ENCODE results near the gene MLXIPL.
"Not testable (repeated sequence)": the region's sequence is repeated elsewhere in the genome, so short reads cannot be mapped to it uniquely, and the experiment has no call there.

MLXIPL gene

DNA sequence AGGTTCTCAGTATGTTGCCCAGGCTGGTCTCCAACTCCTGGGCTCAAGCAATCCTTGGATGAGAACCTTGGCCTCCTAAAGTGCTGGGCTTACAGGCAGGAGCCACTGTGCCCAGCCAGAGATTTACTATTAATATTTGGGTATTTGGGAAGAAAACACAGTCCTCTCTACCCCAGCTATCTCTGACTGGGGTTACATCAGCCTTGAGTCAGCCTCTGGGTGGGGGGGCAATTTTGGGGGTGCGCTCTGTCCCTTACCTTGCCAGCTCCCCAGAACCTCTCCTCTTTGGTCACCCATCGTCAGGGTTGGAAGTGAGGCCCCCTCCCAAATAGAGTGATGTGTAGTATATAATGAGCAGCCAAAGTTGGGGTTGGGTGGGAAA lies 1.8 kb downstream of the MLXIPL start:
- peak overlapping the region; percentile 87 for H3K4me3 ChIP-seq (ENCODE audit: low read length)
- H3K9ac ChIP-seq (ENCODE audit: low read length) = peak overlapping the region; percentile 72
- H3K9me3 ChIP-seq (ENCODE audit: control insufficient read depth, low read length) = no peaks in the 10 kb centered on the region
- no peak for DNase-seq (ENCODE audit: low read depth)
- H3K27me3 ChIP-seq (replicated peaks; ENCODE audit: control insufficient read depth, insufficient read depth, low read length) = peaks cover 12% of the 10 kb centered on the region
- peaks cover 17% of the 10 kb centered on the region for H3K4me1 ChIP-seq (ENCODE audit: control insufficient read depth, insufficient read depth, low read length)
- H3K36me3 ChIP-seq (ENCODE audit: control insufficient read depth, insufficient read depth, low read length, severe bottlenecking) = peaks cover 10% of the 10 kb centered on the region

DNA sequence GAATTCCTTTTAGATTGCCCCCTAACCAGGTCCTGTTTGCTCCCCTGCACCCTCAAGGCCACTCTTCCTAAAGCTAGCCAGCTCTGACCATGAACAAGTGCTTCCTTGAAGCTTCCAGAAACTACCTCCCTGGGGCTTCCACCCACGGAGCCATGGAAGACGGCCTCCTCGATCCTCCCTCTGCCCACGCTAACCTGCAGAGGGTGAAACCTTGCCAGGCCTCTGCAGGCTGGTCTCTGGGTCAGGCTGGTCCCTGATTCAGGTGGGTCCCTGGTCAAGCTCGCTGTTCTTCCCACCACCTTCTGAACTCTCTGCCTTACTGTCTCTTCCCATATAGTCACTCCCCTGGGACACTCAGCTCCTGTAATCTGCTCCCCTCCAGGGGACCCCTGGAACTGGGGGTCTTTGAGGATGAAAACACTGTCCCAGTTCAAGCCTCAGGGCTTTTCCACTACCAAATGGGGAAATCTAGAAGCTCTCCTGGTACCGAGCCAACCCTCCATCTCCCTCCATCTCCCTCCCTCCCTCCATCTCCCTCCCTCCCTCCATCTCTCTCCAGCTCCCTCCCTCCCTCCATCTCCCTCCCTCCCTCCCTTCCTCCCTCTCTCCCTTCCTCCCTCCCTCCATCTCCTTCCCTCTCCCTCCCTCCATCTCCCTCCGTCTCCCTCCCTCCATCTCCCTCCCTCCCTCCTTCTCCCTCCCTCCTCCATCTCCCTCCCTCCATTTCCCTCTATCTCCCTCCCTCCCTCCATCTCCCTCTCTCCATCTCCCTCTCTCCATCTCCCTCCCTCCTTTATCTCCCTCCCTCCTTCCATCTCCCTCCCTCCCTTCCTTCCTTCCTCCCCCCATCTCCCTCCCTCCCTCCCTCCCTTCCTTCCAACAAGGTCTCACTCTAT lies 2.9 kb downstream of the MLXIPL start:
- Histone ChIP-seq H3K36me3 (ENCODE audit: control insufficient read depth, insufficient read depth, low read length, severe bottlenecking) (peaks cover 17% of the 10 kb centered on the region), H3K9me3 (ENCODE audit: control insufficient read depth, low read length) (no peaks in the 10 kb centered on the region), H3K4me3 (ENCODE audit: low read length) (no peak overlapping the region), H3K9ac (ENCODE audit: low read length) (no peak overlapping the region), H3K27me3 (replicated peaks; ENCODE audit: control insufficient read depth, insufficient read depth, low read length) (peaks cover 9% of the 10 kb centered on the region), H3K4me1 (ENCODE audit: control insufficient read depth, insufficient read depth, low read length) (peaks cover 12% of the 10 kb centered on the region)
- DNase-seq (ENCODE audit: low read depth) = no peak

DNA sequence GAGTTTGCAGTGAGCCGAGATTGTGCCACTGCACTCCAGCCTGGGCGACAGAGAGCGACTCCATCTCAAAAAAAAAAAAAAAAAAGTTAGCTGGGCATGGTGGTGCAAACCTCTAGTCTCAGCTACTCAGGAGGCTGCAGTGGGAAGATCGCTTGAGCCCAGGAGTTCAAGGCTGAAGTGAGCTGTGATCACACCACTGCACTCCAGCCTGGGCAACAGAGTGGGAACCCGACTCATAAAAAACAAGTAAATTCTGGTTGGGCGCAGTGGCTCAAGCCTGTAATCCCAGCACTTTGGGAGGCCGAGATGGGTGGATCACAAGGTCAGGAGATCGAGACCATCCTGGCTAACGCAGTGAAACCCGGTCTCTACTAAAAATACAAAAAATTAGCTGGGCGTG lies 4.9 kb downstream of the MLXIPL start:
- not testable (repeated sequence) for H3K4me3 ChIP-seq (ENCODE audit: low read length); H3K9me3 ChIP-seq (ENCODE audit: control insufficient read depth, low read length); DNase-seq (ENCODE audit: low read depth); H3K9ac ChIP-seq (ENCODE audit: low read length); H3K27me3 ChIP-seq (replicated peaks; ENCODE audit: control insufficient read depth, insufficient read depth, low read length)
- Histone ChIP-seq H3K36me3 (ENCODE audit: control insufficient read depth, insufficient read depth, low read length, severe bottlenecking) (peaks cover 24% of the 10 kb centered on the region), H3K4me1 (ENCODE audit: control insufficient read depth, insufficient read depth, low read length) (peaks cover 18% of the 10 kb centered on the region)

DNA sequence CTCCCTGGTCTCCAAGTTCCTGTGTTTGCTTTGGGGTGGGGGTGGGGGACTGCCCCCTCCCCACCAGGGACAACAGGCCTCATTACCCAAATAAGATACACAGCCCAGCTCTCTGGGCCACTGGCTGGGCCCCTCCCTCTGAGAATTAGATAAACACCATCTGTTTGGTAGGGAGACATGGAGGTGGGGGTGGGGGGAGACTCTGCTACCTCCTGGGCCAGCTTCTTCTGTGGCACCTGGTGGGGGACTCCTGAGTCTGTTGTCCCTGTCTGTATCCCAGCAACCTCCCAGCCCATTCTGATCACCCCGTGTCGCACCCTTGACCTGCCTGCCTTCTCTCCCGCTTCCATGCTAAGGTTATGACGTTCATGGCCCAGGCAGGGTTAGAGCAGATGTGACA lies 5.8 kb downstream of the MLXIPL start:
- no peak overlapping the region for H3K4me3 ChIP-seq (ENCODE audit: low read length)
- H3K9ac ChIP-seq (ENCODE audit: low read length) = no peak overlapping the region
- peaks cover 31% of the 10 kb centered on the region for H3K36me3 ChIP-seq (ENCODE audit: control insufficient read depth, insufficient read depth, low read length, severe bottlenecking)
- no peaks in the 10 kb centered on the region for H3K9me3 ChIP-seq (ENCODE audit: control insufficient read depth, low read length)
- DNase-seq (ENCODE audit: low read depth) = no peak
- peaks cover 27% of the 10 kb centered on the region for H3K4me1 ChIP-seq (ENCODE audit: control insufficient read depth, insufficient read depth, low read length)
- H3K27me3 ChIP-seq (replicated peaks; ENCODE audit: control insufficient read depth, insufficient read depth, low read length) = no peaks in the 10 kb centered on the region

DNA sequence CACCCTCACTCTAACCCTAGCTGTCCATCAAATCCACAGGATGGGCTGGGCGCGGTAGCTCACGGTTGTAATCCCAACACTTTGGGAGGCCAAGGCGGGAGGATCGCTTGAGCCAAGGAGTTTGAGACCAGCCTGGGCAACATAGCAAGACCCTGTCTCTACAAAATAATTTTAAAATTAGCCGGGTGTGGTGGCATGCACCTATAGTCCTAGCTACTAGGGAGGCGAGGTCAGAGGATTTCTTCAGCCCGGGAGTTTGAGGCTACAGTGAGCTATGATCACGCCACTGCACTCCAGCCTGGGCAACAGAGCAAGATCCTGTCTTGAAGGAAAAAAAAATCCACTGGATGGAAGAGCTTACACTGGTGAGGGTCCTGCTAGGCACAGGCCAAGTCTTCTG lies 6.8 kb downstream of the MLXIPL start:
- not testable (repeated sequence) for DNase-seq (ENCODE audit: low read depth); H3K9me3 ChIP-seq (ENCODE audit: control insufficient read depth, low read length); H3K9ac ChIP-seq (ENCODE audit: low read length); H3K27me3 ChIP-seq (replicated peaks; ENCODE audit: control insufficient read depth, insufficient read depth, low read length); H3K4me3 ChIP-seq (ENCODE audit: low read length)
- peaks cover 31% of the 10 kb centered on the region for H3K4me1 ChIP-seq (ENCODE audit: control insufficient read depth, insufficient read depth, low read length)
- peaks cover 35% of the 10 kb centered on the region for H3K36me3 ChIP-seq (ENCODE audit: control insufficient read depth, insufficient read depth, low read length, severe bottlenecking)

DNA sequence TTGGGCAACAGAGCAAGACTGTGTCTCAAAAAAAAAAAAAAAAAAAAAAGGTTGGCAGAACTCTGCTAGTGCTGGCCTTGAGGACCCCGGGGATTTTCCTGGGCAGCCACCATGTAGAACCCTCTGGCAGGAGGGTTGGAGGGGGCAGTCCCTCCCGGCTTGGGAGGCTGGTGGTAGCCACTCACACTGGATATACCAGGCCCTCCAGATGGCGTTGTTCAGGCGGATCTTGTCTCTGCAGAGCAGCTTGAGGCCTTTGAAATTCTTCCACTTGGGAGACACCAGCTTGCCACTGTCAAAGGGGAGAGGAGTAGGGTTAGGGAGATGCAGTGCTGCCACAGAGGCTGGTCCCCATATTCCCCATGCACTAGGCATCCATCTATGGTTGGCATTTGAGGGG lies 8.4 kb downstream of the MLXIPL start:
- no peaks in the 10 kb centered on the region for H3K27me3 ChIP-seq (replicated peaks; ENCODE audit: control insufficient read depth, insufficient read depth, low read length)
- H3K9me3 ChIP-seq (ENCODE audit: control insufficient read depth, low read length) = no peaks in the 10 kb centered on the region
- no peak overlapping the region for H3K9ac ChIP-seq (ENCODE audit: low read length)
- H3K4me3 ChIP-seq (ENCODE audit: low read length) = no peak overlapping the region
- H3K4me1 ChIP-seq (ENCODE audit: control insufficient read depth, insufficient read depth, low read length) = peaks cover 25% of the 10 kb centered on the region
- peak; percentile 44 for DNase-seq (ENCODE audit: low read depth)
- H3K36me3 ChIP-seq (ENCODE audit: control insufficient read depth, insufficient read depth, low read length, severe bottlenecking) = peaks cover 40% of the 10 kb centered on the region

DNA sequence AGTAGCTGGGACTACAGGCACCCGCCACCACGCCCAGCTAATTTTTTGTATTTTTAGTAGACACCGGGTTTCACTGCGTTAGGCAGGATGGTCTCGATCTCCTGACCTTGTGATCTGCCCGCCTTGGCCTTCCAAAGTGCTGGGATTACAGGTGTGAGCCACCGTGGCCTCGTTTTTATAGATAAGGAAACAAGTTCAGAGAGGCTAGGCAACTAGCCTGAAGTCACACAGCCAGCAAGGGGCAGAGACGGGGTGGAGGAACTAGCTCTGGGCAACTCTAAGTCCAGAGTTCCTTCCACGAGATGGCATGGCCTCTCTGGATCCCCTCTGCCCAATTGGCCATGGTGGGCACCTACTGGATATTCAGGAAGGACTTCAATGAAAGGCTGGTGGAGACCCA lies 9.4 kb downstream of the MLXIPL start:
- not testable (repeated sequence) for H3K4me3 ChIP-seq (ENCODE audit: low read length); H3K9ac ChIP-seq (ENCODE audit: low read length); H3K27me3 ChIP-seq (replicated peaks; ENCODE audit: control insufficient read depth, insufficient read depth, low read length); DNase-seq (ENCODE audit: low read depth); H3K9me3 ChIP-seq (ENCODE audit: control insufficient read depth, low read length)
- H3K4me1 ChIP-seq (ENCODE audit: control insufficient read depth, insufficient read depth, low read length) = peaks cover 25% of the 10 kb centered on the region
- peaks cover 43% of the 10 kb centered on the region for H3K36me3 ChIP-seq (ENCODE audit: control insufficient read depth, insufficient read depth, low read length, severe bottlenecking)

DNA sequence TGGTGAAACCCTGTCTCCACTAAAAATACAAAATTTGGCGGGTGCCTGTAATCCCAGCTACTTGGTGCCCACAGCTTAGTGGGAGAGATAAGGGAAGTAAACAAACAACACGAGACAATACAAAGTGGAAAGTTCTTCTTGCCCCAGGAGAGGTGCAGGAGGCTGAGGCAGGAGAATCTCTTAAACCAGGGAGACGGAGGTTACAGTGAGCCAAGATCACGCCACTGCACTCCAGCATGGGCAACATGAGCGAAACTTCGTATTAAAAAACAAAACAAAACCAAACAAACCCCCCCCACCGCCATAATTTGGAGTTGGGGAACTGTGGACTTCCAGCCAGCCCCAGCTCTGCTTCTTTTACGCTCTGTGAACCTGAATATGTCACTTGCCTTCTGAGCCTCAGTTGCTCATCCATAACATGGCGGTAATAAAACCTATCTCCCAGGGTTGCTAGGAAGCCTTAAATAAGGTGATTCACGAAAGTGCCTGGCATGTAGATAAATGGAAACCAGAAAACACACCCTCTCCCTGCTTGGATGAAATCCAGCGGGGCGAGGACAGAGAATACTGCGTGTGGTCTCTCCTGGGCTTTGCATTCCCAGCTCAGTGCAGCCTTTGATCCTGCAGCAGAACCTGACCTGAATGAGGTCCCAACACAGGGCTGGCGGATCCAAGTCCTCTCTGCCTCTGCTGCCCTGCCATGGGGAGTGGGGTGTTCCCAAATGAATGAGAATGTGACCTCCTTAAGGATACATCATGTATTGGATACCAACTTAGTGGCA lies 10.2 kb downstream of the MLXIPL start:
- DNase-seq (ENCODE audit: low read depth) = no peak
- no peaks in the 10 kb centered on the region for H3K9me3 ChIP-seq (ENCODE audit: control insufficient read depth, low read length)
- peaks cover 25% of the 10 kb centered on the region for H3K4me1 ChIP-seq (ENCODE audit: control insufficient read depth, insufficient read depth, low read length)
- H3K9ac ChIP-seq (ENCODE audit: low read length) = no peak overlapping the region
- no peaks in the 10 kb centered on the region for H3K27me3 ChIP-seq (replicated peaks; ENCODE audit: control insufficient read depth, insufficient read depth, low read length)
- peaks cover 50% of the 10 kb centered on the region for H3K36me3 ChIP-seq (ENCODE audit: control insufficient read depth, insufficient read depth, low read length, severe bottlenecking)
- H3K4me3 ChIP-seq (ENCODE audit: low read length) = no peak overlapping the region

DNA sequence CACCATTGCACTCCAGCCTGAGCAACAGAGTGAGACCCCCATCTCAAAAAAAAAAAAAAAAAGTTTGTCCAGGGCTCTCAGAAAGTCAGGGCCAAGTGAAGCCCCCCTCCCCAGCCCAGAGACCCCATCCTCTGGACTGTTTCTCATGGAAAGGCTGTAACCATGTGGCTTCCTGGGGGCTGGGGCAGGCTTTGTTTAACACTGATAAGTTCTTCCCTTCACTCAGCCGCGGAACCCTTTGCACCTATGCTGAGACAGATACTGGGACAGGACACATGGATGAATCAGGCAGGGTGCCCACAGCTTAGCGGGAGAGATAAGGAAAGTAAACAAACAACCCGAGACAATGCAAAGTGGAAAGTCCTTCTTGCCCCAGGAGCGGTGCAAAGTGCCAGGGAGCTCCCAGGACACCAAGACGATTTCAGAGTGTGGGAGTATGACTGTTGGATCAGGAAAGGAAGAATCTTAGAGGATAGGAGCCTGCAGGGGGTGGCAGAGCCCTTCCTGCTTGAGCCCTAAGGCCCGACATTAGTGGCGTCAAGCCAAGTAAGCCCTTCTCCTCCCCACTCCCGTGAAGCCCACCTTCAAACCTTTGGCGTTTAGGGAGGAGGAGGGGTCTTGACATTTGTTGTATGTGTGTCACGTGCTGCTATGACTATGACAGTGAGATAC lies 11.6 kb downstream of the MLXIPL start:
- Histone ChIP-seq H3K9me3 (ENCODE audit: control insufficient read depth, low read length) (no peaks in the 10 kb centered on the region), H3K4me3 (ENCODE audit: low read length) (peak overlapping the region; percentile 0), H3K9ac (ENCODE audit: low read length) (peak overlapping the region; percentile 12), H3K27me3 (replicated peaks; ENCODE audit: control insufficient read depth, insufficient read depth, low read length) (no peaks in the 10 kb centered on the region), H3K4me1 (ENCODE audit: control insufficient read depth, insufficient read depth, low read length) (peaks cover 32% of the 10 kb centered on the region), H3K36me3 (ENCODE audit: control insufficient read depth, insufficient read depth, low read length, severe bottlenecking) (peaks cover 41% of the 10 kb centered on the region)
- peak; percentile 37 for DNase-seq (ENCODE audit: low read depth)

DNA sequence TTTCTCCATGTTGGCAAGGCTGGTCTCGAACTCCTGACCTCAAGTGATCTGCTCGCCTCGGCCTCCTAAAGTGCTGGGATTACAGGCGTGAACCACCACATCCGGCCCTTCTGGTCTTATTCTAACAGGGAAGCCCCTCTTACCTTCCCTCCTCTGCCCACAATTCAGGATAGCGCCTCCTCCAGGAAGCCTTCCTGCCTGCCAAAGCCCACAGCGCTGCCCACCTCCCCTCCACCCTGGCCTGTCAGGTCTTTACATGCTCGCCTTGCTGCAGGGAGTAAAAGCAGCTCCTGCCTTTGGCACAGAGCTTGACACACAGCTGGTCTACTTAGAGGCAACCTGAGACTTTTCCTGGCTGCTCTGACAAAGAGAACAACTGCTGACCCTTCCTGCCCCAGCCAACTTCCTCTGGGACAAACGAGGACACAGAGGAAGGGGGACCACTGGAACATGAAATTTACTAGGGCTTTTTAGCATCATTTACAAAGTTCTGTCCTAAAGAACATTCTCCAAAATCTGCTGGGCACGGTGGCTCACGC lies 13.2 kb downstream of the MLXIPL start:
- DNase-seq (ENCODE audit: low read depth) = no peak
- no peak overlapping the region for H3K9ac ChIP-seq (ENCODE audit: low read length)
- H3K4me1 ChIP-seq (ENCODE audit: control insufficient read depth, insufficient read depth, low read length) = peaks cover 32% of the 10 kb centered on the region
- H3K4me3 ChIP-seq (ENCODE audit: low read length) = no peak overlapping the region
- no peaks in the 10 kb centered on the region for H3K27me3 ChIP-seq (replicated peaks; ENCODE audit: control insufficient read depth, insufficient read depth, low read length)
- peaks cover 36% of the 10 kb centered on the region for H3K36me3 ChIP-seq (ENCODE audit: control insufficient read depth, insufficient read depth, low read length, severe bottlenecking)
- no peaks in the 10 kb centered on the region for H3K9me3 ChIP-seq (ENCODE audit: control insufficient read depth, low read length)

DNA sequence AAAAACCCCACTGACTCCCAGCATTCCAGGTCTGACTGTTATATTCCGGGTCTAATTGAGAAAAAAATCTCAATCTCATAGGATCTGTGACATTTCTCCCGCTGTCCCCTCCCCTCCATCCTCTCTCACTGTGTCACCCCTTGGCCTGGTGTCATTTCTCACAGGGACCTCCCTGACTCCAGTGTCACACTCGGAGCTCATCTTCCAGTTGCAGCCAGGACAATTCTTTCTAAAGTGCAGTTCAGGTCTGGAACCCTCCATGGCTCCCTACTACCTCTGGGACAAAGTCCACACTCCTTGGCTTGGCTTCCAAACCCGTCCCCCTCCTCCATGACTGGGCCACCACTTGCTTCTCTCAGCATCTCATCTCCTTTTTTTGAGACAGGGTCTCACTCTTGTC lies 14.2 kb downstream of the MLXIPL start:
- H3K36me3 ChIP-seq (ENCODE audit: control insufficient read depth, insufficient read depth, low read length, severe bottlenecking) = peaks cover 41% of the 10 kb centered on the region
- H3K4me3 ChIP-seq (ENCODE audit: low read length) = no peak overlapping the region

More for the DNA sequence above, 14.2 kb downstream of the MLXIPL start:
- DNase-seq (ENCODE audit: low read depth) = no peak
- Histone ChIP-seq H3K27me3 (replicated peaks; ENCODE audit: control insufficient read depth, insufficient read depth, low read length) (no peaks in the 10 kb centered on the region), H3K4me1 (ENCODE audit: control insufficient read depth, insufficient read depth, low read length) (peaks cover 29% of the 10 kb centered on the region), H3K9me3 (ENCODE audit: control insufficient read depth, low read length) (no peaks in the 10 kb centered on the region), H3K9ac (ENCODE audit: low read length) (no peak overlapping the region)
